Measurements from ENCODE around the gene CAMK1D.

GRCh38 chr10:12668634-12669033, 319.3 kb downstream of the CAMK1D start:
- TF ChIP-seq CTCF (conservative IDR thresholded peaks at IDR 0.05 in 1 of 2, IDR thresholded peaks at IDR 0.05 in 1 of 2; ENCODE audit: extremely low read depth in 1 of 2, insufficient read depth in 1 of 2, low read depth in 1 of 2, low read length in 2 of 2) (no peak), EZH2 (IDR thresholded peaks at IDR 0.05; ENCODE audit: borderline replicate concordance, low read length) (no peak)
